ENCODE results near the gene AMER2. TPM values are rescaled to one million over a fixed set of nuclear protein-coding genes. Genes with fewer than 3 reads are reported as not detected.

Gene AMER2
- polyA plus RNA-seq, 1 experiment, result not detected

DNA sequence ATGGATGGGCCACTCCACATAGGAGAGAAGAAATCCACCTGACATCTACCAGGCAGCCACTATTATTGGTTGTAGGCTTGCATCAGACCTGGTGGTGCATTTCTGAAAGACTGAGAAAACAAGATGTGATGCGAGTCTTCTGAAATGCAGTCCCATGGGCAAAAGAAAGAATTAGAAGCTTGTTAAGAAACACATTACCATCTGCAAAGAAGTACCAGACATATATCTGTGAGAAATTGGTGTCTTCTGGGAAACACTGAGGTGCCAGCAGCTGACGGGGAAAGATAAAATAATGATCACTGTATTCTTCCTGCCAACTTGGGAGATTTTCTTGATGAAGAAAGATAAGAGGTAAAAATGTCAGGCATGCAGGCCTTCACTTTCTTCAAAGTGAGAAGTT is 14.4 kb downstream of the AMER2 start:
- no peaks in the 10 kb centered on the region for H3K36me3 ChIP-seq (ENCODE audit: control insufficient read depth, insufficient read depth, low read length)
- no peak overlapping the region for H3K4me3 ChIP-seq (ENCODE audit: low read depth, low read length)
- CTCF ChIA-PET, result no interaction called here
- TF ChIP-seq, protein P1, sequence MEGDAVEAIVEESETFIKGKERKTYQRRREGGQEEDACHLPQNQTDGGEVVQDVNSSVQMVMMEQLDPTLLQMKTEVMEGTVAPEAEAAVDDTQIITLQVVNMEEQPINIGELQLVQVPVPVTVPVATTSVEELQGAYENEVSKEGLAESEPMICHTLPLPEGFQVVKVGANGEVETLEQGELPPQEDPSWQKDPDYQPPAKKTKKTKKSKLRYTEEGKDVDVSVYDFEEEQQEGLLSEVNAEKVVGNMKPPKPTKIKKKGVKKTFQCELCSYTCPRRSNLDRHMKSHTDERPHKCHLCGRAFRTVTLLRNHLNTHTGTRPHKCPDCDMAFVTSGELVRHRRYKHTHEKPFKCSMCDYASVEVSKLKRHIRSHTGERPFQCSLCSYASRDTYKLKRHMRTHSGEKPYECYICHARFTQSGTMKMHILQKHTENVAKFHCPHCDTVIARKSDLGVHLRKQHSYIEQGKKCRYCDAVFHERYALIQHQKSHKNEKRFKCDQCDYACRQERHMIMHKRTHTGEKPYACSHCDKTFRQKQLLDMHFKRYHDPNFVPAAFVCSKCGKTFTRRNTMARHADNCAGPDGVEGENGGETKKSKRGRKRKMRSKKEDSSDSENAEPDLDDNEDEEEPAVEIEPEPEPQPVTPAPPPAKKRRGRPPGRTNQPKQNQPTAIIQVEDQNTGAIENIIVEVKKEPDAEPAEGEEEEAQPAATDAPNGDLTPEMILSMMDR (IDR thresholded peaks at IDR 0.05; ENCODE audit: insufficient read depth, low read depth, low read length), result no peak
- DNase-seq (ENCODE audit: low read depth), result no peak
- H3K27me3 ChIP-seq (ENCODE audit: control insufficient read depth, insufficient read depth, low read length), result no peaks in the 10 kb centered on the region
- POLR2A ChIA-PET, result no interaction called here

DNA sequence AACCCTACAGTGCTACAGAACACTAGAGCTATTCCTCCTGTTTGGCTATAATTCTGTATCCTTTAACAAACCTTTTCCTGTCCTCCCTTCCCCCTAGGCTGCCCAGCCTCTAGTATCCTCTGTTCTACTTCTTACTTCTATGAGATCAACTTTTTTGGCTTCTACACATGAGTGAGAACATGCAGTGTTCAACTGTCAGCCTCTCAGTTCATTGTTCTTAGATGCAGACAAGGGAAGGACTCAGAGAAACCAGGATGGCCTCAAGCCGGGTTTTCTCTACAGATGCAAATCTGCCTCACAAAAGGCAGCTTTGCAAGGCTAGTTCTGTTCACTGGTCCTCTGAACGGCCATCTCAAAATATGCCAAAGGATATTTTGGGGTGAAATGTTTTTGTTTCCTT is 18.4 kb downstream of the AMER2 start:
- Histone ChIP-seq H3K36me3 (ENCODE audit: control insufficient read depth, insufficient read depth, low read length) (no peaks in the 10 kb centered on the region), H3K27me3 (ENCODE audit: control insufficient read depth, insufficient read depth, low read length) (0 out of 2 replicates have a peak, but pooled peaks cover 2% of the 10 kb centered on the region), H3K4me3 (ENCODE audit: low read depth, low read length) (no peak overlapping the region)
- ChIA-PET POLR2A (no interaction called here), CTCF (no interaction called here)
- TF ChIP-seq, protein P1 (IDR thresholded peaks at IDR 0.05; ENCODE audit: insufficient read depth, low read depth, low read length), result no peak
- no peak for DNase-seq (ENCODE audit: low read depth)

DNA sequence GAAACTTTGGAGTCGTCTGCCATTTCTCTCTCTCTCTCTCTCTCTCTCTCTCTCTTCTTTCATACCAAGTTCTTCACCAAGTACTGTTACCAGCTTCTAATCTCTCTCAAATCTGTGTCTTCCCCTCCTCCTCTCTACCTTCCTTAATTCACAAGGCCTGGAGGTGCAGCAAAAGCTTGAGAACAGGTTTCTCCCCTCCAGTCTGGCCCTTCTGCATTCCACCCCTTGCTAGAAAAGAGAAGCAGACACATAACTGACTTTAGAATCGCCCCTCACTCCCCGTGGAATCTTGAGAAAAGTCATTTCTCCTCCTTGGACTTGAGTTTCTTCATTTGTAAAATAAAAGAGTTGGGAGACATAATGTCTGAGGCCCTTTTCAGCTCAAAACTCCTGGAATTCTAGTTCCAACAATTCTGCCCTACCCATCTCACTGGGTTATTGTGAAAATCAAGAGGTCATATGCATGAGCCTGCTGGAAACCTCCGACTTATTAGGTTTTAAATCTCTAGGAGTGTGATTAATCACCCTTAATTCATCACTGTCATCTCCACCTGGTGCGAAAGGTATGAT is 20.4 kb downstream of the AMER2 start:
- POLR2A ChIA-PET, result no interaction called here
- 0 out of 2 replicates have a peak, but pooled peaks cover 2% of the 10 kb centered on the region for H3K27me3 ChIP-seq (ENCODE audit: control insufficient read depth, insufficient read depth, low read length)
- no peak for DNase-seq (ENCODE audit: low read depth)
- H3K4me3 ChIP-seq (ENCODE audit: low read depth, low read length), result no peak overlapping the region
- CTCF ChIA-PET, result no interaction called here
- TF ChIP-seq, protein P1 (IDR thresholded peaks at IDR 0.05; ENCODE audit: insufficient read depth, low read depth, low read length), result no peak
- no peaks in the 10 kb centered on the region for H3K36me3 ChIP-seq (ENCODE audit: control insufficient read depth, insufficient read depth, low read length)

DNA sequence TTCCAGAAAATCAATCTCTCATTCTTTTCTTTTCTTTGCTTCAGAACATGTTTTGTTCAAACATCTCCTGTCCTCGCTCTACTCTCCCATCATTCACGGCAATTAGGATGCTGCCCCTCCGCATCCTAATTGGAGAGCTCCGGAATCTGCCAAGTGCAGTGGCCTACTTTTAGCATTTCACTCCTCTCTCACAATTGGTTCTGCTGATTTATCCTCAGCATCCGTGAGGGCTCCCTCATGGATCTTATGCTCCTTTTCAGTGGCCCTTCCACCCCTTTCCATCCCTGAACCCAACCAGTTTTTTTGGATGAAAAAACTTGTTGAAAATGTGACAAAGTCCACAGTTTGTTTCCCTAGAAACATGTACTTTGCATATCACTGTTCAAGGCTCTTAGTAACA is 22.4 kb downstream of the AMER2 start:
- DNase-seq (ENCODE audit: low read depth), result no peak
- TF ChIP-seq, protein P1 (IDR thresholded peaks at IDR 0.05; ENCODE audit: insufficient read depth, low read depth, low read length), result no peak
- Histone ChIP-seq H3K27me3 (ENCODE audit: control insufficient read depth, insufficient read depth, low read length) (0 out of 2 replicates have a peak, but pooled peaks cover 2% of the 10 kb centered on the region), H3K36me3 (ENCODE audit: control insufficient read depth, insufficient read depth, low read length) (no peaks in the 10 kb centered on the region), H3K4me3 (ENCODE audit: low read depth, low read length) (no peak overlapping the region)
- ChIA-PET CTCF (interaction anchor here (1.5 kb wide), 1 partner anchor 36 kb away, joined by 3 read pairs; no protein-coding TSS in a partner anchor), POLR2A (no interaction called here)

DNA sequence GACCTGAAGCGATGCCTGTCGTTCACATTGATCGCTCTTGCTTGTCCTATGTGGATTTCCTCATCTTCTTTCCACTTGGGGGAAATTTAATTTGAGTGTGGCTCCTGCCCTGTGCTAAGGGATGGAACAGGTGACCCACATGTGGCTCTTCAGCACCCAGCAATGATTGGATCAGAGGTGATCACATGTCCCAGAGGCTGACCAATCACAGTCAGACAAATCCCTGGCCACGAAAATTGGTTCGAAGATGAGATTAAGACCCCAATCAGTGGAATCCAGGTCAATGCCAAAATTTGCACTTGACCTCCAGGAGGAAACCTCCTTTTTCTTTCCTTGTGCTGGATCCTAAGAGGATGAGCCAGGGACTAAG is 23.7 kb downstream of the AMER2 start:
- no peak for DNase-seq (ENCODE audit: low read depth)
- ChIA-PET CTCF (no interaction called here), POLR2A (no interaction called here)
- TF ChIP-seq, protein P1 (IDR thresholded peaks at IDR 0.05; ENCODE audit: insufficient read depth, low read depth, low read length), result no peak
- H3K27me3 ChIP-seq (ENCODE audit: control insufficient read depth, insufficient read depth, low read length), result 0 out of 2 replicates have a peak, but pooled peaks cover 2% of the 10 kb centered on the region
- no peak overlapping the region for H3K4me3 ChIP-seq (ENCODE audit: low read depth, low read length)
- H3K36me3 ChIP-seq (ENCODE audit: control insufficient read depth, insufficient read depth, low read length), result no peaks in the 10 kb centered on the region
